Liver (tissue), 9 donors: ENCODE data around the gene PTPN9. TPM values are rescaled to one million over a fixed set of nuclear protein-coding genes. Genes with fewer than 3 reads are reported as not detected.
"Not testable (repeated sequence)": the region's sequence is repeated elsewhere in the genome, so short reads cannot be mapped to it uniquely, and the experiment has no call there.

Source experiments
- DNase-seq: peaks from one replicate; pipeline ENCODE4 v3.0.0-alpha.2; 2017; ENCODE audit warnings: low spot score
- H3K27ac ChIP-seq, 2 donors: one replicate each; pipeline ENCODE4 v1.7.0; 2013; ENCODE audit warnings: inconsistent platforms in 2 of 2, low read length in 2 of 2, control low read depth in 1 of 2, low read depth in 1 of 2, mild to moderate bottlenecking in 1 of 2
- H3K27me3 ChIP-seq, 4 donors: one replicate each; pipeline versions ENCODE4 v1.6.1 to v1.7.0; 2013; ENCODE audit warnings: low read length in 3 of 4, inconsistent platforms in 1 of 4, mild to moderate bottlenecking in 1 of 4, moderate library complexity in 1 of 4; ENCODE audit not compliant: control insufficient read depth in 4 of 4, insufficient read depth in 4 of 4
- H3K36me3 ChIP-seq, 4 donors: one replicate each; pipeline versions ENCODE4 v1.6.1 to v1.7.0; 2013; ENCODE audit warnings: low read length in 3 of 4, mild to moderate bottlenecking in 3 of 4, low read depth in 1 of 4, moderate library complexity in 1 of 4; ENCODE audit not compliant: control insufficient read depth in 4 of 4, insufficient read depth in 3 of 4
- H3K4me1 ChIP-seq, 4 donors: one replicate each; pipeline versions ENCODE4 v1.6.1 to v1.7.0; 2013; ENCODE audit warnings: low read length in 3 of 4, mild to moderate bottlenecking in 3 of 4, moderate library complexity in 1 of 4; ENCODE audit not compliant: control insufficient read depth in 4 of 4, insufficient read depth in 4 of 4
- H3K4me3 ChIP-seq, 3 donors: one replicate each; pipeline versions ENCODE4 v1.6.1 to v1.7.0; 2013; ENCODE audit warnings: low read length in 3 of 3, control low read depth in 1 of 3, low read depth in 1 of 3, mild to moderate bottlenecking in 1 of 3
- H3K9ac ChIP-seq, 2 donors: one replicate each; pipeline ENCODE4 v1.7.0; 2013; ENCODE audit warnings: low read length in 2 of 2, mild to moderate bottlenecking in 2 of 2, moderate library complexity in 2 of 2, control low read depth in 1 of 2, low read depth in 1 of 2
- H3K9me3 ChIP-seq, 4 donors: one replicate each; pipeline versions ENCODE4 v1.6.1 to v1.7.0; 2013; ENCODE audit warnings: low read length in 3 of 4; ENCODE audit not compliant: control insufficient read depth in 4 of 4
- CTCF ChIP-seq: fragments of 150-350 bp; IDR thresholded peaks from 2 replicates; pipeline ENCODE4 v1.5.1; 2017; ENCODE audit warnings: improper control_type of control experiment, low read depth, low read length; ENCODE audit not compliant: missing input control
- EGR1 ChIP-seq, 2 donors: IDR thresholded peaks; 2 replicates each; pipeline ENCODE4 v1.6.1; 2016 to 2018; ENCODE audit warnings: antibody characterized with exemption in 2 of 2, low read depth in 2 of 2
- FOXA1 ChIP-seq: IDR thresholded peaks from 2 replicates; pipeline ENCODE4 v1.6.1; 2016; ENCODE audit warnings: antibody characterized with exemption
- FOXA2 ChIP-seq: IDR thresholded peaks from 2 replicates; pipeline ENCODE4 v1.6.1; 2016; ENCODE audit warnings: antibody characterized with exemption
- GABPA ChIP-seq, 2 donors: IDR thresholded peaks in 1 of 2; conservative IDR thresholded peaks in 1 of 2; 2 replicates each; pipeline ENCODE4 v1.6.1; 2016; ENCODE audit warnings: antibody characterized with exemption in 2 of 2, mild to moderate bottlenecking in 1 of 2, moderate library complexity in 1 of 2
- HNF4A ChIP-seq, 2 donors: conservative IDR thresholded peaks; 2 replicates each; pipeline ENCODE4 v1.6.1; 2016; ENCODE audit warnings: antibody characterized with exemption in 2 of 2, mild to moderate bottlenecking in 2 of 2
- HNF4G ChIP-seq: IDR thresholded peaks from 2 replicates; pipeline ENCODE4 v1.6.1; 2016; ENCODE audit warnings: antibody characterized with exemption
- JUND ChIP-seq, 2 donors: IDR thresholded peaks; 2 replicates each; pipeline ENCODE4 v1.6.1; 2016; ENCODE audit warnings: antibody characterized with exemption in 2 of 2
- NR2F2 ChIP-seq: IDR thresholded peaks from 2 replicates; pipeline ENCODE4 v1.6.1; 2016; ENCODE audit warnings: antibody characterized with exemption
- RAD21 ChIP-seq, 2 donors: IDR thresholded peaks; 2 replicates each; pipeline ENCODE4 v1.6.1; 2016; ENCODE audit warnings: antibody characterized with exemption in 2 of 2, mild to moderate bottlenecking in 2 of 2
- RXRA ChIP-seq, 2 donors: IDR thresholded peaks; 2 replicates each; pipeline ENCODE4 v1.6.1; 2017 to 2018; ENCODE audit warnings: antibody characterized with exemption in 2 of 2, mild to moderate bottlenecking in 1 of 2
- SP1 ChIP-seq: IDR thresholded peaks from 2 replicates; pipeline ENCODE4 v1.6.1; 2018; ENCODE audit warnings: antibody characterized with exemption, mild to moderate bottlenecking
- TAF1 ChIP-seq: conservative IDR thresholded peaks from 2 replicates; pipeline ENCODE4 v1.6.1; 2016; ENCODE audit warnings: antibody characterized with exemption, mild to moderate bottlenecking
- YY1 ChIP-seq: IDR thresholded peaks from 2 replicates; pipeline ENCODE4 v1.6.1; 2016; ENCODE audit warnings: antibody characterized with exemption, mild to moderate bottlenecking
- WGBS: extraction: QIAGEN DNeasy Blood & Tissue Kit; methylation state at CpG from one replicate; pipeline ENCODE4 v1.1.7; 2013; 5-methylcytosine and 5-hydroxymethylcytosine counted together
- polyA plus RNA-seq, 2 donors: library from polyadenylated mRNA; stranded (reverse) in 1 of 2; unstranded in 1 of 2; fragments of 200-250 nt in 1 of 2; fragments of >200 nt in 1 of 2; fragmentation: Nextera tagmentation in 1 of 2; extraction: Ambion mirVana in 1 of 2; gene quantifications; one replicate each; pipeline versions ENCODE4 v1.2.1 to v1.2.3, GENCODE V29; 2013 to 2015
- total RNA-seq, 2 donors: library from RNA; depleted of rRNA; stranded (reverse); fragments of >200 nt; gene quantifications; one replicate each; pipeline ENCODE4 v1.2.3, GENCODE V29; 2014
- TF ChIP-seq, protein P1 (sequence below): IDR thresholded peaks from 2 replicates; pipeline ENCODE4 v1.6.1; 2016; ENCODE audit warnings: antibody characterized with exemption
- TF ChIP-seq, protein P2 (sequence below): IDR thresholded peaks from 2 replicates; pipeline ENCODE4 v1.6.1; 2016; ENCODE audit warnings: antibody characterized with exemption
- TF ChIP-seq, protein P3 (sequence below): IDR thresholded peaks from 2 replicates; pipeline ENCODE4 v1.6.1; 2016; ENCODE audit warnings: antibody characterized with exemption, mild to moderate bottlenecking
- donor health status: healthy.
- donor health status: healthy.
- donor health status: healthy.
- donor health status: healthy.
- donor health status: healthy.

PTPN9 gene
- total and polyA plus RNA-seq, 4 donors, result 5.4 to 14.1 (median 7.5) TPM

- Histone ChIP-seq H3K9ac (no peak overlapping the region), H3K27me3 (no peaks in the 10 kb centered on the region), H3K4me1 (peaks cover 1 to 27% (median 20%) of the 10 kb centered on the region in 4 donors), H3K9me3 (no peaks in the 10 kb centered on the region), H3K4me3 (peak overlapping the region in 2 of 3 donors; percentile 84 to 86), H3K27ac (peak overlapping the region in 1 of 2 donors; percentile 87), H3K36me3 (peaks cover 0 to 3% (median 2%) of the 10 kb centered on the region in 4 donors)
- TF ChIP-seq RXRA (IDR thresholded peaks at IDR 0.05) (no peak), TAF1 (no peak)
- TF ChIP-seq, protein P1, sequence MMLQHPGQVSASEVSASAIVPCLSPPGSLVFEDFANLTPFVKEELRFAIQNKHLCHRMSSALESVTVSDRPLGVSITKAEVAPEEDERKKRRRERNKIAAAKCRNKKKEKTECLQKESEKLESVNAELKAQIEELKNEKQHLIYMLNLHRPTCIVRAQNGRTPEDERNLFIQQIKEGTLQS, result no peak
- DNase-seq, result no peak
- 36% methylated on average over 14 of the region's 14 CpGs for WGBS
Observed at GRCh38 chr15:75449585-75450306, 129.4 kb downstream of the PTPN9 start.

GRCh38 chr15:75448171-75448570, 130.9 kb downstream of the PTPN9 start:
- not testable (repeated sequence) for H3K9ac ChIP-seq, DNase-seq, H3K27me3 ChIP-seq, H3K9me3 ChIP-seq, H3K36me3 ChIP-seq, H3K27ac ChIP-seq, H3K4me3 ChIP-seq
- 90% methylated on average over 13 of the region's 13 CpGs for WGBS
- H3K4me1 ChIP-seq, result peaks cover 1 to 21% (median 18%) of the 10 kb centered on the region in 4 donors

DNA sequence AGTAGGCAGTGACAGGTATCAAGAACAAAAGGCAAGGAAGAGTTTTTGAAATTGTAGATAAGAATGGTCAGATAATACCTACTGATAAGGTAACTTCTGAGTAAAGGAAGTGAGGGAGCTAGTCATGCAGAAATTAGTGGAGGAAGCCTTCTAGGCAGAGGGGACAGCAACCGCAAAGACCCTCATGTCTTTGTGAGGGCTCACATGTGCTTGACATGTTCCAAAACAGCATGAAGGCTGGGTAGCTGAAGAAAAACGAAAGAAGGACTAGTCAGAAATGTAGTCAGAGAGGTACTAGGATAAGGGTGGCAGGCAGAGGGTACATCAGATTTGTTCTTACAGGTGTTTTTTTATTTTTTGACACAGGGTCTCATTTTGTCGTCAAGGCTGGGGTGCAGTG, 133.0 kb downstream of the PTPN9 start:
- Histone ChIP-seq H3K27me3 (no peaks in the 10 kb centered on the region), H3K4me3 (no peak overlapping the region), H3K4me1 (peaks cover 1 to 15% (median 13%) of the 10 kb centered on the region in 4 donors), H3K36me3 (peaks cover 2 to 4% (median 4%) of the 10 kb centered on the region in 4 donors), H3K9me3 (no peaks in the 10 kb centered on the region), H3K9ac (no peak overlapping the region), H3K27ac (no peak overlapping the region)
- 93% methylated on average over 3 of the region's 3 CpGs for WGBS
- DNase-seq, result no peak
- TF ChIP-seq FOXA1 (no peak), YY1 (no peak), SP1 (no peak), RXRA (IDR thresholded peaks at IDR 0.05) (no peak), HNF4G (no peak), CTCF (no peak), HNF4A (conservative IDR thresholded peaks at IDR 0.05) (no peak), RAD21 (IDR thresholded peaks at IDR 0.05) (no peak), NR2F2 (no peak), JUND (IDR thresholded peaks at IDR 0.05) (no peak), TAF1 (no peak), FOXA2 (no peak), EGR1 (IDR thresholded peaks at IDR 0.05; ENCODE audit: low read depth in 2 of 2) (no peak), GABPA (IDR thresholded peaks at IDR 0.05 in 1 of 2, conservative IDR thresholded peaks at IDR 0.05 in 1 of 2) (no peak)
- TF ChIP-seq, protein P1, result no peak
- TF ChIP-seq, protein P2, sequence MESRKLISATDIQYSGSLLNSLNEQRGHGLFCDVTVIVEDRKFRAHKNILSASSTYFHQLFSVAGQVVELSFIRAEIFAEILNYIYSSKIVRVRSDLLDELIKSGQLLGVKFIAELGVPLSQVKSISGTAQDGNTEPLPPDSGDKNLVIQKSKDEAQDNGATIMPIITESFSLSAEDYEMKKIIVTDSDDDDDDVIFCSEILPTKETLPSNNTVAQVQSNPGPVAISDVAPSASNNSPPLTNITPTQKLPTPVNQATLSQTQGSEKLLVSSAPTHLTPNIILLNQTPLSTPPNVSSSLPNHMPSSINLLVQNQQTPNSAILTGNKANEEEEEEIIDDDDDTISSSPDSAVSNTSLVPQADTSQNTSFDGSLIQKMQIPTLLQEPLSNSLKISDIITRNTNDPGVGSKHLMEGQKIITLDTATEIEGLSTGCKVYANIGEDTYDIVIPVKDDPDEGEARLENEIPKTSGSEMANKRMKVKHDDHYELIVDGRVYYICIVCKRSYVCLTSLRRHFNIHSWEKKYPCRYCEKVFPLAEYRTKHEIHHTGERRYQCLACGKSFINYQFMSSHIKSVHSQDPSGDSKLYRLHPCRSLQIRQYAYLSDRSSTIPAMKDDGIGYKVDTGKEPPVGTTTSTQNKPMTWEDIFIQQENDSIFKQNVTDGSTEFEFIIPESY, result no peak
- TF ChIP-seq, protein P3, sequence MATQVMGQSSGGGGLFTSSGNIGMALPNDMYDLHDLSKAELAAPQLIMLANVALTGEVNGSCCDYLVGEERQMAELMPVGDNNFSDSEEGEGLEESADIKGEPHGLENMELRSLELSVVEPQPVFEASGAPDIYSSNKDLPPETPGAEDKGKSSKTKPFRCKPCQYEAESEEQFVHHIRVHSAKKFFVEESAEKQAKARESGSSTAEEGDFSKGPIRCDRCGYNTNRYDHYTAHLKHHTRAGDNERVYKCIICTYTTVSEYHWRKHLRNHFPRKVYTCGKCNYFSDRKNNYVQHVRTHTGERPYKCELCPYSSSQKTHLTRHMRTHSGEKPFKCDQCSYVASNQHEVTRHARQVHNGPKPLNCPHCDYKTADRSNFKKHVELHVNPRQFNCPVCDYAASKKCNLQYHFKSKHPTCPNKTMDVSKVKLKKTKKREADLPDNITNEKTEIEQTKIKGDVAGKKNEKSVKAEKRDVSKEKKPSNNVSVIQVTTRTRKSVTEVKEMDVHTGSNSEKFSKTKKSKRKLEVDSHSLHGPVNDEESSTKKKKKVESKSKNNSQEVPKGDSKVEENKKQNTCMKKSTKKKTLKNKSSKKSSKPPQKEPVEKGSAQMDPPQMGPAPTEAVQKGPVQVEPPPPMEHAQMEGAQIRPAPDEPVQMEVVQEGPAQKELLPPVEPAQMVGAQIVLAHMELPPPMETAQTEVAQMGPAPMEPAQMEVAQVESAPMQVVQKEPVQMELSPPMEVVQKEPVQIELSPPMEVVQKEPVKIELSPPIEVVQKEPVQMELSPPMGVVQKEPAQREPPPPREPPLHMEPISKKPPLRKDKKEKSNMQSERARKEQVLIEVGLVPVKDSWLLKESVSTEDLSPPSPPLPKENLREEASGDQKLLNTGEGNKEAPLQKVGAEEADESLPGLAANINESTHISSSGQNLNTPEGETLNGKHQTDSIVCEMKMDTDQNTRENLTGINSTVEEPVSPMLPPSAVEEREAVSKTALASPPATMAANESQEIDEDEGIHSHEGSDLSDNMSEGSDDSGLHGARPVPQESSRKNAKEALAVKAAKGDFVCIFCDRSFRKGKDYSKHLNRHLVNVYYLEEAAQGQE, result no peak

DNA sequence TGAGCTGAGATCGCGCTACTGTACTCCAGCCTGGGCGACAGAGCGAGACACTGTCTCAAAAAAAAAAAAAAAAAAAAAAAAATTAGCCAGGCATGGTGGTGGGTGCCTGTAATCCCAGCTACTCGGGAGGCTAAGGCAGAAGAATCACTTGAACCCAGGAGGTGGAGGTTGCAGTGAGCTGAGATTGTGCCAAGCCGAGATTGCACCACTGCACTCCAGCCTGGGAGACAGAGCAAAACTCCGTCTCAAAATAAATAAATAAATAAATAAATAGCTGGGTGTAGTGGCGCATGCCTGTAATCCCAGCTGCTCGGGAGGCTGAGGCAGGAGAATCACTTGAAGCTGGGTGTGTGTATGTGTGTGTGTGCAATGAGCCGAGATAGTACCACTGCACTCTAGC, 133.8 kb downstream of the PTPN9 start:
- 91% methylated on average over 10 of the region's 10 CpGs for WGBS
- not testable (repeated sequence) for H3K27me3 ChIP-seq
- H3K4me1 ChIP-seq, result peaks cover 1 to 13% (median 11%) of the 10 kb centered on the region in 4 donors

More for the DNA sequence above, 133.8 kb downstream of the PTPN9 start:
- not testable (repeated sequence) for H3K9ac ChIP-seq, H3K36me3 ChIP-seq, H3K27ac ChIP-seq, H3K9me3 ChIP-seq, DNase-seq, H3K4me3 ChIP-seq
